ENCODE data around the gene MMP15.

The MMP15 gene

GRCh38 chr16:58022601-58023371, 2.8 kb upstream of the MMP15 start:
- Histone ChIP-seq H3K79me2 (ENCODE audit: insufficient read depth, low read length) (no peaks in the 10 kb centered on the region), H3K9me3 (ENCODE audit: low read length) (no peaks in the 10 kb centered on the region), H3K9me2 (ENCODE audit: low read depth, low read length) (no peaks in the 10 kb centered on the region), H3K27me3 (ENCODE audit: insufficient read depth, low read length) (no peaks in the 10 kb centered on the region), H4K20me1 (ENCODE audit: insufficient read depth, low read length) (no peaks in the 10 kb centered on the region), H3K4me1 (ENCODE audit: insufficient read depth, low read length, severe bottlenecking) (peaks cover 25% of the 10 kb centered on the region), H3K4me3 (ENCODE audit: low read depth, low read length, poor library complexity, severe bottlenecking) (no peak overlapping the region), H2AFZ (ENCODE audit: low read length) (no peak overlapping the region), H3F3A (ENCODE audit: insufficient read depth, low read length) (no peaks in the 10 kb centered on the region), H3K4me2 (ENCODE audit: low read length) (no peak overlapping the region), H3K9ac (ENCODE audit: low read length) (no peak overlapping the region), H3K36me3 (ENCODE audit: insufficient read depth, low read length) (peaks cover 16% of the 10 kb centered on the region; the same call in 1 of the 2 replicates), H3K27ac (ENCODE audit: low read depth, low read length, poor library complexity, severe bottlenecking) (no peak overlapping the region)
- no peak for TF ChIP-seq EZH2 (IDR thresholded peaks at IDR 0.05; ENCODE audit: borderline replicate concordance, low read length)

DNA sequence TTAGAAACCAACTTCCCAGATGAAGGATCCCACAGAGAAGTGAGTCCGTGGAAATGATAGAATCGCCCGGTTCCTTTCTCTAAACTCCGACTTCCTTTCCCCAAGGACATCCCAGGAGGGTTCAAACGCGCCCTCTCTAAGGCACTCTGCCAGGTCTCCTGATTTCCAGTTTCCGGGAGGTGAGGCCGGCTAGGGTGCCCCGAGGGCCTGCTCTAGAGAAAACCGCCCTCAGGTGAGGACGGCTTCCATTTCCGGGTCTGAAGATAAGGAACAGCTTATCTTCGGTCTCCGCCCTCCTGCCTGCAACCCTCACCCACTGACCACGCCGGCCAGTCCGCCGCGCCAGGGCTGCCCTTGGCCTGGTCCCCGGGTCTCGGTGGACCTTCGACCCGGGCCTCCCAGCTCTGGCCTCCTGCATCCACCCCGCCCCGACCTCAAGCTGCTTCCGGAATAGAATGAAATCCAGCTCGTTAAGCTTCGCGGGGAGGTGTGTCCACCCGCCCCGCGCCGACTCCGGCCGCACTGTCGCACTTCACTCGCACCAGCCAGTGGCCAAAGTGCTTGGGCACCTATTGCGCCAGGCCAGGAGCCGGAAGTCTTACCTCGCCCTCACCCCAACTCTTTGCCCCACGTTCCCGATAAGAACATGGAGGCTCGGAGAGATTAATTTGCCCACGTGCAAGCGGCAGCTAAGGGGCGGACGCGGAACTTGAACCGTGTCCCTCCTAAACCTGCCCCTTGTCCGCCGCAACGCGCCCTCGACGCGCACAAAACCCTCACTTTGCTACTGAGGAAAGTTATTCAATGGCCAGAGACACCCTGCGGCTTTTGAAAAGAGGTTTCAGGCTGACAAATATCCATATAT, 836 bp upstream of the MMP15 start:
- H3K27ac ChIP-seq (ENCODE audit: low read depth, low read length, poor library complexity, severe bottlenecking) = no peak overlapping the region
- H3K4me1 ChIP-seq (ENCODE audit: insufficient read depth, low read length, severe bottlenecking) = peaks cover 25% of the 10 kb centered on the region
- H3F3A ChIP-seq (ENCODE audit: insufficient read depth, low read length) = no peaks in the 10 kb centered on the region
- no peaks in the 10 kb centered on the region for H4K20me1 ChIP-seq (ENCODE audit: insufficient read depth, low read length)
- no peaks in the 10 kb centered on the region for H3K9me2 ChIP-seq (ENCODE audit: low read depth, low read length)
- H3K4me3 ChIP-seq (ENCODE audit: low read depth, low read length, poor library complexity, severe bottlenecking) = peak overlapping the region; percentile 74
- peak overlapping the region; percentile 45; the same call in 1 of the 2 replicates for H3K9ac ChIP-seq (ENCODE audit: low read length)
- no peak for TF ChIP-seq EZH2 (IDR thresholded peaks at IDR 0.05; ENCODE audit: borderline replicate concordance, low read length)
- TF ChIP-seq, protein P1, sequence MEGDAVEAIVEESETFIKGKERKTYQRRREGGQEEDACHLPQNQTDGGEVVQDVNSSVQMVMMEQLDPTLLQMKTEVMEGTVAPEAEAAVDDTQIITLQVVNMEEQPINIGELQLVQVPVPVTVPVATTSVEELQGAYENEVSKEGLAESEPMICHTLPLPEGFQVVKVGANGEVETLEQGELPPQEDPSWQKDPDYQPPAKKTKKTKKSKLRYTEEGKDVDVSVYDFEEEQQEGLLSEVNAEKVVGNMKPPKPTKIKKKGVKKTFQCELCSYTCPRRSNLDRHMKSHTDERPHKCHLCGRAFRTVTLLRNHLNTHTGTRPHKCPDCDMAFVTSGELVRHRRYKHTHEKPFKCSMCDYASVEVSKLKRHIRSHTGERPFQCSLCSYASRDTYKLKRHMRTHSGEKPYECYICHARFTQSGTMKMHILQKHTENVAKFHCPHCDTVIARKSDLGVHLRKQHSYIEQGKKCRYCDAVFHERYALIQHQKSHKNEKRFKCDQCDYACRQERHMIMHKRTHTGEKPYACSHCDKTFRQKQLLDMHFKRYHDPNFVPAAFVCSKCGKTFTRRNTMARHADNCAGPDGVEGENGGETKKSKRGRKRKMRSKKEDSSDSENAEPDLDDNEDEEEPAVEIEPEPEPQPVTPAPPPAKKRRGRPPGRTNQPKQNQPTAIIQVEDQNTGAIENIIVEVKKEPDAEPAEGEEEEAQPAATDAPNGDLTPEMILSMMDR (IDR thresholded peaks at IDR 0.05; ENCODE audit: low read length) = no peak
- peak overlapping the region; percentile 92; the same call in 1 of the 2 replicates for H2AFZ ChIP-seq (ENCODE audit: low read length)
- H3K4me2 ChIP-seq (ENCODE audit: low read length) = peak overlapping the region; percentile 88
- no peaks in the 10 kb centered on the region for H3K27me3 ChIP-seq (ENCODE audit: insufficient read depth, low read length)
- peaks cover 8% of the 10 kb centered on the region; the same call in 1 of the 2 replicates for H3K36me3 ChIP-seq (ENCODE audit: insufficient read depth, low read length)
- no peaks in the 10 kb centered on the region for H3K9me3 ChIP-seq (ENCODE audit: low read length)
- no peaks in the 10 kb centered on the region for H3K79me2 ChIP-seq (ENCODE audit: insufficient read depth, low read length)

DNA sequence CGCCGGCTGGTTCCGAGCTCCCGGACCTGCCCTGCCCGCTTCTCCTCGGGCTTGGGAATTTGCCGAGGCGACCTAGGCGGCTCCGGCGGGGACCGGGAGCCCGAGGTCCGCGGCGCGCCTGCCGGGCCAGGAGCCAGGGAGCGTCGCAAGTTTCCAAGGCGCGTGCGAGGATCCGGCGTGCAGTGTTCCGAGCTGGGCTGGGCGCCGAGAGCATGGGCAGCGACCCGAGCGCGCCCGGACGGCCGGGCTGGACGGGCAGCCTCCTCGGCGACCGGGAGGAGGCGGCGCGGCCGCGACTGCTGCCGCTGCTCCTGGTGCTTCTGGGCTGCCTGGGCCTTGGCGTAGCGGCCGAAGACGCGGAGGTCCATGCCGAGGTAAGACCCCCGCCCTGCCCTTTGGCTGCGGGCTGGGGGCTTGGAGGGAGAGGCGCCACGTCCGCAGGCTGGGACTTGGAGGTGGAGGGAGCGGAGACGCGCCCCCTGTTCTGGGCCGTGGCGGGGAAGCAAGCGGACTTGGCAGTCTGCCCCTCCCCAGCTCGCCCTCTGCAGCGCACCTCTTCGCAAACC, 668 bp downstream of the MMP15 start:
- H3K9me3 ChIP-seq (ENCODE audit: low read length) = no peaks in the 10 kb centered on the region
- TF ChIP-seq EZH2 (IDR thresholded peaks at IDR 0.05; ENCODE audit: borderline replicate concordance, low read length) = no peak
- TF ChIP-seq, protein P1 (IDR thresholded peaks at IDR 0.05; ENCODE audit: low read length) = no peak
- H2AFZ ChIP-seq (ENCODE audit: low read length) = no peak overlapping the region
- H3K9me2 ChIP-seq (ENCODE audit: low read depth, low read length) = no peaks in the 10 kb centered on the region
- no peaks in the 10 kb centered on the region for H3K27me3 ChIP-seq (ENCODE audit: insufficient read depth, low read length)
- H3K27ac ChIP-seq (ENCODE audit: low read depth, low read length, poor library complexity, severe bottlenecking) = no peak overlapping the region
- H3K4me3 ChIP-seq (ENCODE audit: low read depth, low read length, poor library complexity, severe bottlenecking) = peak overlapping the region; percentile 74
- no peaks in the 10 kb centered on the region for H3F3A ChIP-seq (ENCODE audit: insufficient read depth, low read length)
- peak overlapping the region; percentile 12; the same call in 1 of the 2 replicates for H3K9ac ChIP-seq (ENCODE audit: low read length)
- H4K20me1 ChIP-seq (ENCODE audit: insufficient read depth, low read length) = no peaks in the 10 kb centered on the region
- H3K79me2 ChIP-seq (ENCODE audit: insufficient read depth, low read length) = no peaks in the 10 kb centered on the region
- H3K4me1 ChIP-seq (ENCODE audit: insufficient read depth, low read length, severe bottlenecking) = peaks cover 25% of the 10 kb centered on the region
- H3K4me2 ChIP-seq (ENCODE audit: low read length) = peak overlapping the region; percentile 88
- H3K36me3 ChIP-seq (ENCODE audit: insufficient read depth, low read length) = peaks cover 2% of the 10 kb centered on the region; the same call in 1 of the 2 replicates
